HCT116 (cell line): ENCODE measurements around the gene HLCS.

ENCODE experiments used
- EZH2phosphoT487 ChIP-seq: fragments of 200-600 bp; IDR thresholded peaks from 2 replicates; pipeline ENCODE4 v1.6.1; 2018; ENCODE audit warnings: antibody characterized with exemption, borderline replicate concordance
- SP1 ChIP-seq: IDR thresholded peaks from 2 replicates; pipeline ENCODE4 v1.6.1; 2012; ENCODE audit warnings: low read depth

DNA sequence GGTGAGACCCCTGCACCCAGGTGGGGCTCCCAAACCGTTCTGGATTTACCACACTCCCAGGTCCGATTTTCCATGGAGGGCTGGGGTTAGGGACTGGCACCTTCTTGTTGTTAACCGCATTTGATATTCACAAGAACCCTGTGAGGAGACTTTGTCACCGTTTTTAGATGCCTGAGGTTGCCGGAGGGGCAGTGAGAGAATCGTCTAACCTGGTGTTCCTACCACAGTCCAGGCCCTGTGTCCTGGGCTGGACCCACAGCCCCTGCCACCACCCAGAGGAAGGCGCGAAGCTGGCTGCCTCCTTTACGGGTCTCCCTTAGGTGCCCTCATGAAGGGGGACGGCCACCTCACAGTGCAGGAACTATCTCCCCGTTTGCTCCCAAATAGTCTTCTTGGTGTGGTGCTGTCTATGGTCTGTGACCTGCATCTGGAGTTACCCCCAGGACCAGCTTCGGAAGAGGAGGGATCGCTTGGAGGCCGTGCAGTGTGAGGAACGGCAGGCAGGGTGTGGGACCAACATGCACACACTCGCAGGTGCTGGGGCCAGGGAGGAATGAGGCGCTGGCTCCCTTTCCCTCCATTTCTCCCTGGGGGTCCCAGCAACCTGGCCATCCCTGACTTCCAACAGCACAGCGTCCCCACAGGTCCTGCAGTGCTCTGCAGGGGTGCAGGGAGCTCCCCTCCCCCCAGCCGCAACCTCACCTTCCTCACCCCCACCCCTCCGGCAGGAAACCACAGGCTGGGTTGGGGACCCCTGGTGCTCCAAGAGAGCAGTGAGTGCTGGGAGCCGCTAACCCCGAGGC is 260.6 kb downstream of the HLCS start:
- no peak for TF ChIP-seq SP1
- TF ChIP-seq EZH2phosphoT487, result no peak
